ENCODE measurements around the gene APOL6.
"Not testable (repeated sequence)": the region's sequence is repeated elsewhere in the genome, so short reads cannot be mapped to it uniquely, and the experiment has no call there.

Gene APOL6

DNA sequence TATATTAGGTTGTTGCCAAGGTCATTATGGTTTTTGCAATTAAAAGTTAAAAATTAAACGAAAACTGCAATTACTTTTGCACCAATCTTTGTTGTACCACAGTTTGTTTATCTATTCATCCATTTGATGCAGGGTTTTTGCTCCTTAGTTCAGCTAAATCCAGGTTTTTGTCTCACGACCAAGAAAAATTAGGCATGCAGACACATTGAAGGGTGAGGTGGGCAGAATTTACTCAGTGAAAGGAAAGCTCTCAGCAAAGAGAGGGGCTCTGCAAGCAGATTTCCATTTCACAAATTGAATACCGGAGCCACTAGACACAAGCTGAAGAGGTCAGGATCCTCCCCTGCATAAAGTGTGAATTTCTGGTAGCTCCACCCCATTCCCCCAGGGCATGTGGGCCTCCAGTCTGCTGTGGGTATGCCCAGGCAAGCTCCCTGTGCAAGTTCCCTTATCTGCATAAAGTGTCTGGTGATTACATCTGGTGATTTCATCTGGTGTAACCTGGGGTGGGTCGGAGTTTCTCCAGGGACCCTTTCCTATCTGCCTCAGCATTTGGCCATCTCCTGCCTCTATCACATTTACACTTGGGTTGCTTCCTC is 33.3 kb downstream of the APOL6 start:
- no peak for ATAC-seq

DNA sequence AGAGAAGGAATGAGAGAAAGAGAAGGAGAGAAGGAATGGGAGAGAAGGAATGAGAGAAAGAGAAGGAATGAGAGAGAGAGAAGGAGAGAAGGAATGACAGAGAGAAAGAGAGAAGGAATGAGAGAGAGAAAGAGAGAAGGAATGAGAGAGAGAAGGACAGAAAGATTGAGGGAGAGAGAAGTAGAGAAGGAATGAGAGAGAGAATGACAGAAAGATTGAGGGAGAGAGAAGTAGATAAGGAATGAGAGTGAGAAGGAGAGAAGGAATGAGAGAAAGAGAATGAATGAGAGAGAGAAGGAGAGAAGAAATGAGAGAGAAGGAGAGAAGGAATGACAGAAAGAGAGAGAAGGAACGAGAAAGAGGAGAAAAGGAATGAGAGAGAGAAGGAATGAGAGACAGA is 35.3 kb downstream of the APOL6 start:
- no peak for ATAC-seq

DNA sequence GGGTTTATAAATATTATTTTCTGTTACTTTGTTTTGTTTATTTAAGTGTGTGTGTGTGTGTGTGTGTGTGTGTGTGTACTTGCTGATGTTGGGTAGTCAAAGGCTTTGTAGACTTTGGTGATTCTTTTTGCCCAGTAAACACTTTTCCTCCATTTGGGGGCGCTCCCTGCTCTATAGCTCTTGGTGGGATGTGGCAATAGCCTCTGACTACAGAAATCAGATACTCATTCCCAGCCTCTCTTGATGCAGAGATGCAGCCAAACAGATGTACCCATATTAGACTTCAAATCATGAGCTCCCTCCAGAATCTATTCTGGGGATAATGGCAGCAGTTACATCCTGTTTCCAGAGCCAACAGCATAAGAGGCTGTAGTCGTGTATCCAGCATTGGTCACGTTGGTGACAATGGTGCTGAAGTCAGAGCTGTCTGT is 36.0 kb downstream of the APOL6 start:
- ATAC-seq, result no peak

DNA sequence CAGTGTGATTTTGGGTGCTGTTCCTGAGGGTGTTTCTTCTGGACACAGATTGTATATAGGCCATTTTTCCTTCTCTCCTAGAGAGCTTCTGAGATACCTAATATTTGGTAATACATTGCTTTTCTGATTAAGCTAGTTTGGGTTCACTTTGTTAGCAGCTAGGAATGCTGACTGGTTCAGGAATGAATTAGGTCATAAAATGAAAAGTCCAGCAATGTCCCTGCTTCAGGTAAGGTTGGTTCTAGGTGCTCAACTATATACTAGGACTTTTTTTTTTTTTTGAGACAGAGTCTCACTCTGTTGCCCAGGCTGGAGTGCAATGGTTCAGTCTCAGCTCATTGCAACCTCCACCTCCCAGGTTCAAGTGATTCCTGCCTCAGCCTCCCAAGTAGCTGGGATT is 36.5 kb downstream of the APOL6 start:
- no peak for ATAC-seq

DNA sequence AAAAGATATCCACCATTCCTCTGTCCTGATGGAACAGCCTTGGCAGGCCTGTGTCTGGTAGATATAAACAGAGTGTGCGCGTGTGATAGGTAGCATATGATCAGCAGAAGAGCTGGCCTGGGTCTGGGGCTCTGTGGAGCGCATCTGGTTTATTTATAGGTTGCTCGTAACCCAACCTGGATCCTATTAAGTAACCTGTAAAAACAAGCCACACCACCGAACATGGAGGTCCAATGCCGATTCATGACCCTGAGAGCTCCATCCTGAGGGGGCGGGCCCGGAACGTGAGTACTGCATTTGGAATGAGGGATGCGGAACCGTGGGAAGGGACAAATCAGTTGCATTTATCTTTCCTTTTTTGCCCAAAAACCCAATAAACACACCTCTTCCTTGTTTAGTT is 37.5 kb downstream of the APOL6 start:
- ATAC-seq, result no peak

DNA sequence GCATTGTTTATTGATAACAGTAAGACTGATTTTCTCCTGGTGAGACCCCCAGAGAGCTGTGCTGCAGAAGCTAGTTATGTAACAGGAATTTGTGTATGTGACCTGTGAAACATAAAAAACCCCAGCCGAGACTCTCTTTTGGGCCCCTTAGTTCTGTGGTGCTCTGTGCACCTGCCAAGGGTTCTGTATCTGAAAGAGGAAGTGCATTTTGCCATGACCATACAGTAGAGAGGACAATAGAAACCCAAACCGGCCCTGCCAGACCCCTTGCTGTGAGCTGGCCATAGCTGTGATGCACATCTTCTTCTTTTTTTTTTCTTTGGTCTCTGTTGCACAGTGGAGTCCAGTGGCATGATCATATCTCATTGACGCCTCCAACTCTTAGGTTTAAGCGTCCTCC is 38.1 kb downstream of the APOL6 start:
- ATAC-seq, result no peak

DNA sequence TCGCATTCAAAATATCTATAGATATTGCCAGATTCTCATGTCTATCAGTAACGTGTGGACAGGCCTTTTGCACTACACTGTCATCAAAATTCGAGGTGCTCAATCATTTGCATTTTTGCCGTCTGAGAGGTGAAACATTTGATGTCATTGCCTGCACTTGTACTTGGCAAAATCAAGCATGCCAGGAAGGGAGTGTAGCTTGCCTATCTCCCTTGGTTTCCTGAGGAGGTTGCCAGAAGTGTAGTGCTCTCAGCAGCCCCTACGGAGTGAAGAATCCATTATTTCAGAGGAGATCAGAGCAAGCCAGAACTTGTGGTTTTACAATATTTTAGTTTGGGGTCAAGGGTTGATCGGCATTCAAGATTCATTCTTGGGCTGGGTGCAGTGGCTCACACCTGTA is 39.2 kb downstream of the APOL6 start:
- ATAC-seq, result no peak

DNA sequence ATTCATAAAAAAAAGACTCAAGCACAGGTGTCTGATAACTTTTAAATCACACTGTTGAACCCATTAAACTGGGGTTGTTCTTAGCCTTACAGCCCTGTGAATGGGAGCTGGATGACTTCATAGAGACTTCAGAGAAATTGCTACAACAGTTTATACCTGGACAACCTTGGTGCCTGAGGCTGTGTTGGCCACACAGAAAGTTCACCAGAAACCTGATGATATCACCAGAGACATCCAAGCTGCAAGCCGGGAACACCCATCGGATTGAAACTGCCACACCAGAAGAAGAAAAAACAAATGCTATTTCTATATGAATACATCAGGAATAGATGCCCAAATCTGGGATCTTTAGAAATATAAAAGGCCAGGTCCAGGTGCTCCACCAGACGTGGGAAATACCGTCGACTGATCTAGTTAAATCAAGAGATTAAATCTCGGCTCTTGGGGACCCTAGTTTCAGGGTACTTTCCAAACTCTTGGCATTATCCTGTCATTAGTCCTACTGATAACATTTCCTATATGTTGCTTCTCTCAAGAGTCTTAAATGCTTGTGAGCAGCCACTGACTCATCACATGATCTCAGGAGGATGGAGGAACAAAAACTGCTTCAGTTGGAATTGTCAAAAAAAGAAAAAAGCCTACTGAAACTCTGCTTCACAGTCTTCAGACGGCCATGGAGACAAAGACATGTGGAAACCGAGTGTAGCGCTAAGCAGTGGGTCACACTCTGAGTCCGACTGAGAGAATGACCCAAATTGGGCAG is 40.8 kb downstream of the APOL6 start:
- no peak for ATAC-seq

DNA sequence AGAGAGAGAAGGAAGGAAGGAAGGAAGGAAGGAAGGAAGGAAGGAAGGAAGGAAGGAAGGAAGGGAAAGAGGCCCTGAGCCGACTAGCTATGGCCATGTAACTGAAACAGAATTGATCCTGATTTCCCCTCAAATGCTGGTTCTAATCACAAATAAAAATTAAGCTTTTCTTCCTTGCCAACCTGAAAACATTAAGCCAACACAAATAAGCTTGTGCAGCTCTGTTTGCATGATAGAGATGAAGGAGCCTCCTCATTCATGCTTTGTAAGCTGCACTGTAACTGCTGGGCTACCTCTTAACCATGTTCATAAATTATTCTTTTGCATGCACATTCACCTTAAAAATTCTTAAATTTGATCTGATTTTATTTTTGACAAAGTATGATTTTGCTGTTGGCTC is 41.8 kb downstream of the APOL6 start:
- no peak for ATAC-seq

DNA sequence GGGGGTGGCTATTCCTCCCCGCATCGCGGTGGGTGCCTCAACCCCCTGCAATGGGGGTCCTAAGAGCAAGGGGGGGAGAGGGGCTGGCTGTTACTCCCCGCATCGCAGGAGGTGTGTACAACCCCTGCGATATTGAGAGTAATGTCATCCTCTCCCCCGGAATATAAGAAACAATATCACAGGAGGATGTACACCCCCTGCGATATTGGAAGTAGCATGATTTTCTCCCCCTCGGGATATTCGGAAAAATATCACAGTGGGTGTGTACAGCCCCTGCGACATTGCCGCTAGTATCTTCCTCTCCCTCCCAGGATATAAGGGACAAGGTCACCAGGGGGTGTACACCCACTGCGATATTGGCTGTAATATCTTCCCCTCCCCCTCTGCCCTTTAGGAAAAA is 47.0 kb downstream of the APOL6 start:
- no peak for ATAC-seq

DNA sequence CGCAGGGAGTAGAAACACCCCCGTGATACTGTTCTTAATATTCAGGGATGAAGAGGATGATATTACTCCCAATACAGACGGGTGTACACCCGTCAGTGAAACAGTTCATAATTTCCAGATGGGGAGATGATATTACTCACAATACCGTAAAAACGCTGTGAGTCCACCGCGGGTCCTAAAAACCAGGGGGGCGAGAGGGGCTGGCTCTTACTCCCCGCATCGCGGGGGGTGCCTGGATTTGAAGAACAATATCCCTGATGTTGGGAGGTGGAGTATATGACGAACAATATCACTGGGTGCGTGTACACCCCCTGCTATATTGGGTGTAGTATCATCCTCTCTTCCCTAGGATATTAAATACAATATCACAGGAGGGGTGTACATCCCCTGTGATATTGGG is 48.9 kb downstream of the APOL6 start:
- no peak for ATAC-seq

DNA sequence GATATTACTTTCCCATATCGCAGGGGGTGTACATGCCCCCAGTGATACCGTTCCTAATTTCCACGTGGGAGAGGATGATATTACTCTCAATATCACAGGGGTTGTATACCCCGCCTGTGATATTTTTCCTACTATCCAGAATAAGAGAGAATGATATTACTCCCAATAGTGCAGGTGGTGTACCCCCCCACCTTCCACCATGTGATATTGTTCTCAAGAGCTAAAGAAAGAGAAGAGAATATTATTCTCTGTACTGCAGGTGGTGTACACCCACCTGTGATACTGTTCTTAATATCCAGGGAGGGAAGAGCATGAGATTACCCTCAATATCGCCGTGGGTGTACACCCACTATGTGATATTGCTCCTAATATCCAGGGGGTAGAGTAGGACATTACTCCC is 51.6 kb downstream of the APOL6 start:
- not testable (repeated sequence) for ATAC-seq

DNA sequence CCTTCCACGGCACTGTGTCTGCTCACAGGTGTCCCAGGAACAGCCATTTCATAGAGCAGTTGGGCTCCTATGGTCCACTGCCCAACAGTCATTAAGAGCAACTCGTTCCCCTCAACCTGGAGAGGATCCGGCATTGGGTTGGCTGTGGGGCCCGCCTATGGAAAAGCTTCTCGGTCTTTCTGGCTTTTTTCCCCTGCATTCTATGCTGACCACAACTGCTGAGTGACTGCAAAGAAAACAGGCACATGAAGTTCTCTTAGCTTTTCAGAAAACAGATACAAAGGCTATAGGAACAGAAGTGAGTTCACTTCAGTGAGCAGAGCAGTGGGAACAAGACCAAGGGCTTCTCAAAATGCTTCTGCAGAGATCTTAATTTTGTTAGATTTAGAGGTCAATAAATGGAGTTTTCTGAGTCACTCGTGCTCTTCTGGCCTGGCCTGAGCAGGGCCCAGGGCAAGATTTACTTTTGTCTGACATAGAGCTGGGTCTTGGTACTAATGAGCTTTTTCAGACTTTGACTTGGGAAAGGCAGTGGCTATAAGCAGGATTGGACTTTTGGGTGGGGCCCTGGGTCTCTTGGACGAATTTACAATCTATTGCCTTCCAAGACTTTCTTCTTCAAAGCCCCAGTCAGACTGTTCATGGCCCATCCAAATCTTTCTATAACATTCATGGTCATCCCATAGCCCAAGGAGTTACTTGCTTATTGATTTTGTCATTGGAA is 55.8 kb downstream of the APOL6 start:
- no peak for ATAC-seq

DNA sequence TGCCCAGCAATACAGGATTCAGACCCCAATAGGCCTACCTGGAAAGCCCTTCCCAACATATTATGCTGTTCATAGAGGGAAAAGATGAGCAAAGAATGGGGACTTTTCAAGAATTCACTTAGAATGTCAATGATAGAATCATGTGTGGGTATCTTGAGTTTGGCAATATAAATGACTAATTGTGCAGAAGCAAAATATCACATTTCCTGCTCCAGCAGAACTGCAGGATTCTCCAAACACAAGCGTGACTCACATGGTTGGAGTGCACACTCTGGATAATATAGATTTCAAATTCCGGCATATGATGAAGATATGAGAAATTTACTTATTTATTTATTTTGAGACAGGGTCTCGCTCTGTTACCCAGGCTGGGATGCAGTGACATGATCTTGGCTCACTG is 56.9 kb downstream of the APOL6 start:
- ATAC-seq, result no peak

DNA sequence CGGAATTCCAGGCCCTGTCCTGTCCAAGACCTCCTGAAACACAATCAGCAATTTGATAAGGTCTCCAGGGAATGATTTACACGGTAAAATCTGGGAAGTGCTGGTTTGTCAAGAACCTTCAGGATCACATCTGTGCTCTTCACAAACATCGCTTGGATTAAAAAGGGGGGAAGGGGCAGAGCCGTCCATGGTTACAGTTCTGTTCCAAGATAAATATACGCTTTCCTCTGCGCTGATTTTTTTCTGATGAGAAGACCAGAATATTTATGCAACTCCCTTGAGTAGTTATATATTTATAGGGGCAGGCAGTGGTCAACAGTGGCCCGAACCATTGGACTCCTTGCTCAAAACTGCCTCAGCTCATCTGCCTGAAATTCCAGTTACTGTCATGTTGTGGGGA is 60.2 kb downstream of the APOL6 start:
- ATAC-seq, result no peak

DNA sequence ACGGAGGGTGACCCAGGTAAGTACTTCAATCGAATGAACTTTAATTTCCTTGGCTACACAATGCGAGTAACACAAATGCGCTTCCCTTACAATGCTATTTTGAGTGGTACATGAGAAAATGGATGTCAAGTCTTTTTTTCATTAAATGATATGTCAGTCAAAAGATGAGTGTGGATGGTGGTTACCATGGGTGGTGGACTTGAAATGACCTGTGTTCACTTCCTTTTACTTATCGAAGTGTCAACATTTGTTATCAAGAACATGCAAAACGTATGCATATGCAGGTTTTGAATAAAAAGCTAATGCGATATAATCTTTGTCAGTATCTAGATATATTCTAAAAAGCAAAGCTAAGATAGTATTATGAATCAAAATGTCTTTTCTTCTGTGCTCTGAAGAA is 60.7 kb downstream of the APOL6 start:
- ATAC-seq, result no peak

DNA sequence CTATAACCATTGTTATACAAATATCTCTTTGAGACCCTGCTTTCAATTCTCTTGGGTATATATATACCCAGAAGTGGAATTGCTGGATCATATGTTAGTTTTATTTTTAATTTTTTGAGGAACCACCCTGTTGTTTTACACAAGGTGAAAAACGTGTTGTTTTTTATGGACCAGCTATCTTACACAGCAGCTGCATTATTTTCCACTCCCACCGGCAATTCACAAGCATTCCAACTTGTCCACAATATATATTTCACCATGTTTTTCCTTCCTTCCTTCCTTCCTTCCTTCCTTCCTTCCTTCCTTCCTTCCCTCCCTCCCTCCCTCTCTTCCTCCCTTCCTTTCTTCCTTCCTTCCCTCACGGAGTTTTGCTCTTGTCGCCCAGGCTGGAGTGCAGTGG is 63.1 kb downstream of the APOL6 start:
- ATAC-seq, result no peak

DNA sequence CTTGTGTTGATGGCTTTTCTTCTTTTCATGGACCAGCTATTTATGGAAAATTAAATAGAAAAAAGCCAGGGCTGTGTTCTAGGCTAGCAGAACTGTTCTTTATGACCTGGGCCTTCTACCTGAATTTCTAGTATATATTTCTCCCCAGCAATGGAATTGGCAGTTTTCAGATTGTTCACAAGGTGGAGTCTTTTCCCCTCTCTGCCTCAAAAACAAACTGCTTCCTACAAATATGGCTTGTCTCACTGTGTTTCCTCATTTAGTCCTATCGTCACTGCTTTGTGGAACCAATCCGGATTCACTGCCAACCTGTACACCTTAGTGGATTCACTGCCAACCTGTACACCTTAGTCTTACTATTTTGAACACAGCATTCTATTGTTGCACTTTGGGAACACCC is 64.4 kb downstream of the APOL6 start:
- ATAC-seq, result no peak

DNA sequence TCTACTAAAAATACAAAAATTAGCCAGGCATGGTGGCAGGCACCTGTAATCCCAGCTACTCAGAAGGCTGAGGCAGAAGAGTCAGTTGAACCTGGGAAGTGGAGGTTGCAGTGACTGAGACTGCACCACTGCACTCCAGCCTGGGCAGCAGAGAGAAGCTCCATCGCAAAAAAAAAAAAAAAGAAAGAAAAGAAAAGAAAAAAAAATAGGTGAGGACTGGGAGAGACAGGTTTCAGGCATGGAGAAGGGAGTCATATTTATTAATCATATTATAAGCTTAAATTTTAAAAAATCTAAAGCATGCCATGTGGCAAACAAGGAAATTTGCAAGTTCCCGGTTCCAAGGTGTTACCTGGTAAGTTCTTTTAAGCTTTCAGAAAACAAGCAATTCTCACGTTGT is 69.3 kb downstream of the APOL6 start, which contains the start of gene APOL5:
Gene APOL5, plus strand, starts transcription at position 301 of the 400 bp plus-strand sequence. Its CDS starts 0 bp downstream, at position 301.
- no peak for ATAC-seq
